Neuronal stem cell (in vitro differentiated cells): Measurements from ENCODE around the gene SLC25A52.
A peak's percentile ranks its signal among the peaks of the same experiment; 100 is the strongest.

ENCODE experiments used
- DNase-seq: peaks from one replicate; pipeline ENCODE4 v3.0.0-alpha.2; 2013; ENCODE audit warnings: low spot score
- H2AFZ ChIP-seq: one replicate; pipeline ENCODE4 v1.6.1; 2013; ENCODE audit warnings: mild to moderate bottlenecking, low read length, inconsistent platforms
- H2AK5ac ChIP-seq: 2 replicates; pipeline ENCODE4 v1.6.1; 2013; ENCODE audit warnings: low read depth, mild to moderate bottlenecking, inconsistent platforms, low read length, moderate library complexity, mixed read lengths
- H2BK120ac ChIP-seq: 2 replicates; pipeline ENCODE4 v1.6.1; 2013; ENCODE audit warnings: low read depth, mild to moderate bottlenecking, inconsistent platforms, low read length, moderate library complexity, mixed read lengths
- H2BK12ac ChIP-seq: one replicate; pipeline ENCODE4 v1.6.1; 2013; ENCODE audit warnings: low read length, inconsistent platforms
- H2BK15ac ChIP-seq: 2 replicates; pipeline ENCODE4 v1.6.1; 2013; ENCODE audit warnings: mild to moderate bottlenecking, low read length, inconsistent platforms, mixed read lengths
- H2BK5ac ChIP-seq: one replicate; pipeline ENCODE4 v1.6.1; 2013; ENCODE audit warnings: inconsistent platforms, mild to moderate bottlenecking, low read length, moderate library complexity
- H3K14ac ChIP-seq: one replicate; pipeline ENCODE4 v1.6.1; 2013; ENCODE audit warnings: low read length, inconsistent platforms
- H3K18ac ChIP-seq: 2 replicates; pipeline ENCODE4 v1.6.1; 2013; ENCODE audit warnings: low read length, inconsistent platforms
- H3K23ac ChIP-seq: 2 replicates; pipeline ENCODE4 v1.6.1; 2013; ENCODE audit warnings: low read depth, mild to moderate bottlenecking, mixed read lengths, low read length, inconsistent platforms; ENCODE audit not compliant: poor library complexity
- H3K27ac ChIP-seq: replicated peaks from 3 replicates; pipeline ENCODE4 v1.5.1; 2013; ENCODE audit warnings: low read length, inconsistent platforms
- H3K27me3 ChIP-seq, 3 experiments: 2 replicates each; pipeline ENCODE4 v1.6.1; 2013; ENCODE audit warnings: low read length in 3 of 3, mild to moderate bottlenecking in 2 of 3, inconsistent platforms in 1 of 3, low read depth in 1 of 3, mixed read lengths in 1 of 3, moderate library complexity in 1 of 3; ENCODE audit not compliant: control insufficient read depth in 3 of 3, insufficient read depth in 3 of 3
- H3K36me3 ChIP-seq, 2 donors: replicated peaks in 1 of 2; 2 replicates each; pipeline ENCODE4 v1.6.1; 2013; ENCODE audit warnings: low read length in 2 of 2; ENCODE audit not compliant: control insufficient read depth in 2 of 2, insufficient read depth in 2 of 2
- H3K4ac ChIP-seq: 2 replicates; pipeline ENCODE4 v1.6.1; 2013; ENCODE audit warnings: inconsistent platforms, mild to moderate bottlenecking, low read length, moderate library complexity
- H3K4me1 ChIP-seq, 2 donors: 1 replicate in 1 of 2; 2 replicates in 1 of 2; pipeline ENCODE4 v1.6.1; 2013; ENCODE audit warnings: low read length in 2 of 2, low read depth in 1 of 2; ENCODE audit not compliant: control insufficient read depth in 2 of 2, insufficient read depth in 1 of 2
- H3K4me2 ChIP-seq: one replicate; pipeline ENCODE4 v1.6.1; 2013; ENCODE audit warnings: mild to moderate bottlenecking, low read length, inconsistent platforms; ENCODE audit not compliant: insufficient read depth, poor library complexity, severe bottlenecking
- H3K4me3 ChIP-seq, 2 donors: 2 replicates each; pipeline ENCODE4 v1.5.1; 2013; ENCODE audit warnings: low read length in 2 of 2, mild to moderate bottlenecking in 2 of 2, inconsistent platforms in 1 of 2, moderate library complexity in 1 of 2
- H3K79me1 ChIP-seq: one replicate; pipeline ENCODE4 v1.6.1; 2013; ENCODE audit warnings: low read depth, mild to moderate bottlenecking, inconsistent platforms, low read length, moderate library complexity
- H3K9ac ChIP-seq: one replicate; pipeline ENCODE4 v1.6.1; 2013; ENCODE audit warnings: mild to moderate bottlenecking, low read depth, low read length, inconsistent platforms; ENCODE audit not compliant: poor library complexity
- H3K9me3 ChIP-seq, 2 donors: replicated peaks in 1 of 2; 2 replicates each; pipeline versions ENCODE3 to v1.6.1; 2013; ENCODE audit warnings: low read length in 2 of 2, mild to moderate bottlenecking in 2 of 2, inconsistent platforms in 1 of 2, low read depth in 1 of 2, mixed read lengths in 1 of 2, moderate library complexity in 1 of 2; ENCODE audit not compliant: control insufficient read depth in 2 of 2, insufficient read depth in 1 of 2
- H4K8ac ChIP-seq: one replicate; pipeline ENCODE4 v1.6.1; 2013; ENCODE audit warnings: low read depth, mild to moderate bottlenecking, inconsistent platforms, low read length, moderate library complexity
- H4K91ac ChIP-seq: one replicate; pipeline ENCODE4 v1.6.1; 2013; ENCODE audit warnings: low read length, low read depth, mild to moderate bottlenecking, inconsistent platforms; ENCODE audit not compliant: poor library complexity
- WGBS, 2 donors: extraction: QIAGEN DNeasy Blood & Tissue Kit; methylation state at CpG; one replicate each; pipeline ENCODE4 v1.1.7; 2013; ENCODE audit warnings: missing lambda C conversion rate in 2 of 2, mixed read lengths in 1 of 2; ENCODE audit not compliant: insufficient read length in 2 of 2, insufficient replicate concordance in 1 of 2; ENCODE audit errors: extremely low coverage in 2 of 2; 5-methylcytosine and 5-hydroxymethylcytosine counted together

The SLC25A52 gene

GRCh38 chr18:31772699-31773098, 12.0 kb upstream of the SLC25A52 start:
- Histone ChIP-seq H3K79me1 (no peaks in the 10 kb centered on the region), H4K8ac (no peak overlapping the region), H3K4me2 (no peak overlapping the region), H3K9me3 (peaks cover 0 to 3% of the 10 kb centered on the region in 2 donors), H4K91ac (no peak overlapping the region), H2AFZ (no peak overlapping the region), H3K18ac (no peak overlapping the region), H3K4me1 (peaks cover 6 to 33% of the 10 kb centered on the region in 2 donors), H3K4ac (no peak overlapping the region), H3K36me3 (no peaks in the 10 kb centered on the region), H3K27me3 (no peaks in the 10 kb centered on the region), H3K23ac (no peak overlapping the region), H2BK15ac (no peak overlapping the region), H3K4me3 (no peak overlapping the region), H3K9ac (no peak overlapping the region), H2BK12ac (no peak overlapping the region), H2BK120ac (no peak overlapping the region), H3K27ac (no peak overlapping the region), H2BK5ac (no peak overlapping the region), H3K14ac (no peak overlapping the region), H2AK5ac (no peak overlapping the region)
- no peak for DNase-seq
- WGBS, 2 donors: no CpG with 5 or more reads among the region's 3 CpGs

GRCh38 chr18:31750273-31750672, 10.4 kb downstream of the SLC25A52 start:
- H3K18ac ChIP-seq: no peak overlapping the region
- no peak overlapping the region for H3K4ac ChIP-seq
- no peak overlapping the region for H3K27ac ChIP-seq
- no peak overlapping the region for H3K14ac ChIP-seq
- no peak overlapping the region for H4K91ac ChIP-seq
- no peak overlapping the region for H2AK5ac ChIP-seq
- H3K9ac ChIP-seq: no peak overlapping the region
- H3K23ac ChIP-seq: no peak overlapping the region
- H4K8ac ChIP-seq: no peak overlapping the region
- no peaks in the 10 kb centered on the region for H3K36me3 ChIP-seq
- peaks cover 0 to 1% of the 10 kb centered on the region in 2 donors for H3K4me1 ChIP-seq
- H2BK120ac ChIP-seq: no peak overlapping the region
- no peak overlapping the region for H2BK15ac ChIP-seq
- H2AFZ ChIP-seq: no peak overlapping the region
- no peak for DNase-seq
- no peak overlapping the region for H2BK12ac ChIP-seq
- H3K27me3 ChIP-seq: peaks cover 0 to 3% (median 0%) of the 10 kb centered on the region in 3 experiments
- H2BK5ac ChIP-seq: no peak overlapping the region
- no peaks in the 10 kb centered on the region for H3K9me3 ChIP-seq
- no CpG with 5 or more reads among the region's 3 CpGs for WGBS, 2 donors
- H3K4me3 ChIP-seq: no peak overlapping the region
- no peaks in the 10 kb centered on the region for H3K79me1 ChIP-seq
- H3K4me2 ChIP-seq: no peak overlapping the region

GRCh38 chr18:31746396-31746795, 14.3 kb downstream of the SLC25A52 start:
- H3K9ac ChIP-seq: no peak overlapping the region
- no peak overlapping the region for H2BK12ac ChIP-seq
- H3K4me3 ChIP-seq: no peak overlapping the region
- no peak overlapping the region for H4K91ac ChIP-seq
- no peak overlapping the region for H3K18ac ChIP-seq
- WGBS, 2 donors: no CpG with 5 or more reads among the region's 4 CpGs
- no peak overlapping the region for H3K14ac ChIP-seq
- H3K4me1 ChIP-seq: peaks cover 0 to 1% of the 10 kb centered on the region in 2 donors
- no peak for DNase-seq
- H2BK15ac ChIP-seq: no peak overlapping the region
- no peak overlapping the region for H3K27ac ChIP-seq
- H3K23ac ChIP-seq: no peak overlapping the region
- H3K79me1 ChIP-seq: no peaks in the 10 kb centered on the region
- H3K4me2 ChIP-seq: no peak overlapping the region
- no peaks in the 10 kb centered on the region for H3K36me3 ChIP-seq
- no peak overlapping the region for H2BK5ac ChIP-seq
- H2BK120ac ChIP-seq: no peak overlapping the region
- no peak overlapping the region for H2AK5ac ChIP-seq
- peaks cover 0 to 3% (median 0%) of the 10 kb centered on the region in 3 experiments for H3K27me3 ChIP-seq
- H3K4ac ChIP-seq: no peak overlapping the region
- H3K9me3 ChIP-seq: peaks cover 0 to 10% of the 10 kb centered on the region in 2 donors
- no peak overlapping the region for H2AFZ ChIP-seq
- H4K8ac ChIP-seq: no peak overlapping the region

GRCh38 chr18:31744321-31745067, 16.2 kb downstream of the SLC25A52 start:
- no peaks in the 10 kb centered on the region for H3K79me1 ChIP-seq
- H3K9me3 ChIP-seq: peaks cover 2 to 10% of the 10 kb centered on the region in 2 donors
- WGBS, 2 donors: no CpG with 5 or more reads among the region's 15 CpGs
- no peaks in the 10 kb centered on the region for H3K27me3 ChIP-seq
- H3K14ac ChIP-seq: no peak overlapping the region
- H3K36me3 ChIP-seq: no peaks in the 10 kb centered on the region
- H4K91ac ChIP-seq: no peak overlapping the region
- no peak overlapping the region for H2AK5ac ChIP-seq
- no peak overlapping the region for H2BK12ac ChIP-seq
- H3K23ac ChIP-seq: peak overlapping the region; percentile 52
- H3K4me2 ChIP-seq: no peak overlapping the region
- H3K9ac ChIP-seq: no peak overlapping the region
- DNase-seq: no peak
- peaks cover 0 to 1% of the 10 kb centered on the region in 2 donors for H3K4me1 ChIP-seq
- no peak overlapping the region for H2BK15ac ChIP-seq
- no peak overlapping the region for H2BK5ac ChIP-seq
- no peak overlapping the region for H3K4me3 ChIP-seq
- no peak overlapping the region for H3K27ac ChIP-seq
- no peak overlapping the region for H3K4ac ChIP-seq
- no peak overlapping the region for H2AFZ ChIP-seq
- H4K8ac ChIP-seq: no peak overlapping the region
- H3K18ac ChIP-seq: no peak overlapping the region
- no peak overlapping the region for H2BK120ac ChIP-seq
